ENCODE results near the gene CPT1B. TPM values are rescaled to one million over a fixed set of nuclear protein-coding genes. Genes with fewer than 3 reads are reported as not detected.

Gene CPT1B
- total RNA-seq, 1 donor from 2014 or later, result 94.5 TPM

DNA sequence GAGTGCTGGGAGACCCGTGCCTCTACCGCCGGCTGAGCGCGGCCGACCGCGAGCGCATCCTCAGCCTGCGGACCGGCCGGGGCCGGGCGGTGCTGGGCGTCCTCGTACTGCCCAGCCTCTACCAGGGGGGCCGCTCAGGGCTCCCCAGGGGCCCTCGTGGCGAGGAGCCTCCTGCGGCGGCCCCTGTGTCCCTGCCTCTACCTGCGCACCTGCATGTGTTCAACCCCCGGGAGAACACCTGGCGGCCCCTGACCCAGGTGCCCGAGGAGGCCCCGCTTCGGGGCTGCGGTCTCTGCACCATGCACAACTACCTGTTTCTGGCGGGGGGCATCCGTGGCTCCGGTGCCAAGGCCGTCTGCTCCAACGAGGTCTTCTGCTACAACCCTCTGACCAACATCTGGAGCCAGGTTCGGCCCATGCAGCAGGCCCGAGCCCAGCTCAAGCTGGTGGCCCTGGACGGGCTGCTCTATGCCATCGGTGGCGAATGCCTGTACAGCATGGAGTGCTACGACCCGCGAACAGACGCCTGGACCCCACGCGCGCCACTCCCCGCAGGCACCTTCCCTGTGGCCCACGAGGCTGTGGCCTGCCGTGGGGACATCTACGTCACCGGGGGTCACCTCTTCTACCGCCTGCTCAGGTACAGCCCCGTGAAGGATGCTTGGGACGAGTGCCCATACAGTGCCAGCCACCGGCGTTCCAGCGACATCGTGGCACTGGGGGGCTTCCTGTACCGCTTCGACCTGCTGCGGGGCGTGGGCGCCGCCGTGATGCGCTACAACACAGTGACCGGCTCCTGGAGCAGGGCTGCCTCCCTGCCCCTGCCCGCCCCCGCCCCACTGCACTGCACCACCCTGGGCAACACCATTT is 29.1 kb downstream of the CPT1B start:
- TF ChIP-seq, protein P1, sequence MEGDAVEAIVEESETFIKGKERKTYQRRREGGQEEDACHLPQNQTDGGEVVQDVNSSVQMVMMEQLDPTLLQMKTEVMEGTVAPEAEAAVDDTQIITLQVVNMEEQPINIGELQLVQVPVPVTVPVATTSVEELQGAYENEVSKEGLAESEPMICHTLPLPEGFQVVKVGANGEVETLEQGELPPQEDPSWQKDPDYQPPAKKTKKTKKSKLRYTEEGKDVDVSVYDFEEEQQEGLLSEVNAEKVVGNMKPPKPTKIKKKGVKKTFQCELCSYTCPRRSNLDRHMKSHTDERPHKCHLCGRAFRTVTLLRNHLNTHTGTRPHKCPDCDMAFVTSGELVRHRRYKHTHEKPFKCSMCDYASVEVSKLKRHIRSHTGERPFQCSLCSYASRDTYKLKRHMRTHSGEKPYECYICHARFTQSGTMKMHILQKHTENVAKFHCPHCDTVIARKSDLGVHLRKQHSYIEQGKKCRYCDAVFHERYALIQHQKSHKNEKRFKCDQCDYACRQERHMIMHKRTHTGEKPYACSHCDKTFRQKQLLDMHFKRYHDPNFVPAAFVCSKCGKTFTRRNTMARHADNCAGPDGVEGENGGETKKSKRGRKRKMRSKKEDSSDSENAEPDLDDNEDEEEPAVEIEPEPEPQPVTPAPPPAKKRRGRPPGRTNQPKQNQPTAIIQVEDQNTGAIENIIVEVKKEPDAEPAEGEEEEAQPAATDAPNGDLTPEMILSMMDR (conservative IDR thresholded peaks at IDR 0.05), result no peak
- H3K27ac Mint-ChIP-seq, result no peak overlapping the region
- H3K36me3 Mint-ChIP-seq, result no peaks in the 10 kb centered on the region
- no peaks in the 10 kb centered on the region for H3K9me3 Mint-ChIP-seq
- no peak overlapping the region for H3K4me3 Mint-ChIP-seq
- H3K27me3 Mint-ChIP-seq, result peaks cover 4% of the 10 kb centered on the region
- no peak for DNase-seq (ENCODE audit: extremely low spot score, unreplicated experiment)
- no peaks in the 10 kb centered on the region for H3K4me1 Mint-ChIP-seq (ENCODE audit: unreplicated experiment)

DNA sequence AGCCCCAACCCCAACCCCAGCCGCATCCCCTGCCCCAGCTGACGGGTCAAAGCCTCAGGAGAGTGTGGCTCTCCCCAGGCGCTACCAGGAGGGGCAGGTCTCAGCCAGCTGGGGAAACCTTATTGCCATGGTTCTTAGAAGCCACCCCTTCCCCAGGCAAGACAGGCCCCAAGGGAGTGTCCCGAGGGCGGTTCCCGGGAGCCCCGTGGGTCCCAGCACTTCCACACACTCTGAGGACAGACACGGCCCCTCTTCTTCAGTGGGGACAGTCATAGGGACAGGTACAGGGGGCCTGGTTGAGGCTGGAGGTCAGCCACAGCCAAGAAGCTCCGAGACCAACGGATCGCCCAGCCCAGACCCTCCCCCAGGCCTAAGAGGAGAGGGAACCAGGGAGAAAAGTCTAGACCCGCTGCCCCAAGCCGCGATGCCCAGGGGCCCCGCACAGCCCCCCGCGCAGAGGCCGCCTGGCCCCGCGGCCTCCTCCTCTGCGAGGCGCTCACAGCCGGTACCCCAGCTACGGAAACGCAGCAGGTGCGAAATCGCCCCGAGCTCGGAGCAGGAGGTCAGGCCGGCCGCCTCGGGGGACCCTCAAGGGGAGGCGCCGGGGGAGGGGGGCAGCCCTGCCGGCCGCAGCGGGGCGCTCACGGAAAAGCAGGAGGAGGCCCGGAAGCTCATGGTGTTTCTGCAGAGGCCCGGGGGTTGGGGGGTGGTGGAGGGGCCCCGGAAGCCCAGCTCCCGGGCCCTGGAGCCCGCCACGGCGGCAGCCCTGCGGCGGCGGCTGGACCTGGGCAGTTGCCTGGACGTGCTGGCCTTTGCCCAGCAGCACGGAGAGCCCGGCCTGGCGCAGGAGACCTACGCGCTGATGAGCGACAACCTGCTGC is 29.9 kb downstream of the CPT1B start:
- Mint-ChIP-seq H3K27ac (no peak overlapping the region), H3K9me3 (no peaks in the 10 kb centered on the region), H3K4me1 (ENCODE audit: unreplicated experiment) (no peaks in the 10 kb centered on the region), H3K27me3 (peaks cover 4% of the 10 kb centered on the region), H3K36me3 (no peaks in the 10 kb centered on the region), H3K4me3 (no peak overlapping the region)
- TF ChIP-seq, protein P1 (conservative IDR thresholded peaks at IDR 0.05), result no peak
- no peak for DNase-seq (ENCODE audit: extremely low spot score, unreplicated experiment)

DNA sequence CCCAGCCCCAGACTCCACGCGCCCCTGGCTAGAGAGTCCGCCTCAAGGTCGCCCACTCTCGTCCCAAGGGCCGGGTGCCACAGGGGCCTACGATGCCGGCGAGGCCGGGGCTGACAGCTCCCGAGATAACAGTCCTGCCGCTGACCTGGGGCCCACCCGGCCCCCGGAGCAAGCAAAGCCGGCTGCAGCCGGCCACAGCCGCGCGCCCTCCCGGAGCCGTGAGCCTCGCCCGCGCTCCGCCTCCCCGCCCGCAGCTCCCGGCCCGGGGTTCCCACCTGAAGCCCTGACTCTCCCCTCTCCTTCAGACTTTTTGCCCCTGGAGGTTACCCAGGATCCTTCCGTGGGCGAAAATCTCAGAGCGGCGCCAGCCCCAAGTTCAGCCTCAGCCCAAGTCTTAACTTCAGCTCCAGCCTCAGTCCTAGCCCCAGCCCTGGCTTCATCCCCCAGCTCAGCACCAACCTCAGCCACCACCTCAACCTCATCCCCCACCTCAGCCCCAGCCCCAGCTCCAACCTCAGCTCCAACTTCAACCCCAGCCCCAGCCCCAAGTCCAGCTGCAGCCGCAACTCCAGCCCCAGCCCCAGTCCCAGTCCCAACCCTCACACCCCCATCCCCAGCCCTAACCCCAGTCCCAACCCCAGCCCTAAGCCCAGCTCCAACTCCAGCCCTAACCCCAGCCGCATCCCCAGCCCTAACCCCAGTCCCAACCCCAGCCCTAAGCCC is 30.8 kb downstream of the CPT1B start:
- H3K4me3 Mint-ChIP-seq, result no peak overlapping the region
- H3K36me3 Mint-ChIP-seq, result no peaks in the 10 kb centered on the region
- TF ChIP-seq, protein P1 (conservative IDR thresholded peaks at IDR 0.05), result no peak
- peaks cover 6% of the 10 kb centered on the region for H3K27me3 Mint-ChIP-seq
- no peak overlapping the region for H3K27ac Mint-ChIP-seq
- peaks cover 3% of the 10 kb centered on the region for H3K4me1 Mint-ChIP-seq (ENCODE audit: unreplicated experiment)
- no peaks in the 10 kb centered on the region for H3K9me3 Mint-ChIP-seq
- DNase-seq (ENCODE audit: extremely low spot score, unreplicated experiment), result no peak

DNA sequence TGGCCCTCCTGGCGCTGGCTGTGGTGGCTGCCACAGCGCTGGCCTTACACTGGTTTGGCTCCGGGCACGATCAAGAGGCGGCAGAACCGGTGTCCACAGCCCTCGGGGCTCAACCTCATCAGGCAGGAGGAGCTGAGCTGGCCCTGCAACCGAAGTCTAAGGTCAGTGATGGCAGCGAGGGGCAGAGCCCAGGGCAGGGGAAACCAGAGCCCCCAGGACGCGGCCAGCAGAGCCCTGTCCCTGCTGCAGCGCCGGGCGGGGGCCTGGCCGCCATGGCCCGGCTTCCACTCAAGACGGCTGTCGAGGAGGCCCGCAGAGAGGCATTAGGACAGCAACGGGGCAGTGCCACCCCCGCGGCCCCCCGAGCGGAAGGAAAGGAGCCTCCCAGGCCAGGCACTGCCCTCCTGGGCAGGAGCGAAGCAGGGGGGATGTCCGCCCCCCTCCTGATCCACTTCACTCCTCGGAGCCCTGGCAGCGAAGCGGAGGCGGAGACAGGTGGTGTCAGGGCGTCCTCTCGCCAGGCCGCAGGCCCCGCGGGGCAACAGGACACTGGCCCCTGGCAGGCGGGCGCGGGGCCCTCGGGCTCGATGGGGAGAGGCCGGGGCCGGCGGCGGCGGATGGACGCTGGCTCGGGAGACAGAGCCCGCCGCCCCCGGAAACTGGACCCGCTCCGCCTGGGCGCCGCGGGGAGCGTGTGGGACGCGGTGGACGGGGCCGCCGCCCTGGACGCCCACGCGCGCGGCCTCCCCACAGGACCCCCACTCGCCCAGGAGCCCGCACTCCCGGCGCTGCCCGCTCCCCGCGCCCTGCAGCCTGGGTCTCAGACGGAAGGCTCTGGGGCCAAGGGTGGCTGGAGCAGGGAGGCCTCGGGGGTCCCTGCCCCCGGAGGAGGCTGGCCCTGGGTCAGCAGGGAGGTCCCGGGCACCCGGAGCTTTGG is 31.6 kb downstream of the CPT1B start:
- H3K36me3 Mint-ChIP-seq, result no peaks in the 10 kb centered on the region
- no peak overlapping the region for H3K27ac Mint-ChIP-seq
- TF ChIP-seq, protein P1 (conservative IDR thresholded peaks at IDR 0.05), result no peak
- H3K4me1 Mint-ChIP-seq (ENCODE audit: unreplicated experiment), result peaks cover 3% of the 10 kb centered on the region
- H3K27me3 Mint-ChIP-seq, result peaks cover 8% of the 10 kb centered on the region
- no peak overlapping the region for H3K4me3 Mint-ChIP-seq
- H3K9me3 Mint-ChIP-seq, result no peaks in the 10 kb centered on the region
- DNase-seq (ENCODE audit: extremely low spot score, unreplicated experiment), result no peak
